GM13976 (cell line): ENCODE results near the gene C2CD5.
A peak's percentile ranks its signal among the peaks of the same experiment; 100 is the strongest.

Source experiments
- DNase-seq: peaks from one replicate; pipeline ENCODE4 v3.0.0; 2012; ENCODE audit warnings: low spot score
- CTCF ChIP-seq: IDR thresholded peaks from 2 replicates; pipeline ENCODE4 v1.5.1; 2012; ENCODE audit warnings: borderline replicate concordance, mild to moderate bottlenecking; ENCODE audit not compliant: insufficient read depth; ENCODE audit errors: extremely low read depth, missing control alignments, control extremely low read depth
- in situ Hi-C: fragments of 300-500 bp; cut with MboI; formaldehyde crosslinking; loops from one replicate; pipeline ENCODE4 v1.12.0; 2022; ENCODE audit warnings: low sequenced_read_pairs, mixed read lengths, inconsistent platforms; ENCODE audit not compliant: unreplicated experiment

C2CD5 gene

GRCh38 chr12:22529281-22530060 lies 14.9 kb downstream of the C2CD5 start:
- no peak for DNase-seq
- in situ Hi-C loops, result no loop called here
- peak; percentile 2 for TF ChIP-seq CTCF

GRCh38 chr12:22527999-22528398 lies 16.3 kb downstream of the C2CD5 start:
- DNase-seq, result no peak
- in situ Hi-C loops, result no loop called here
- TF ChIP-seq CTCF, result no peak

GRCh38 chr12:22526836-22527235 lies 17.5 kb downstream of the C2CD5 start:
- DNase-seq, result no peak
- in situ Hi-C loops, result no loop called here
- no peak for TF ChIP-seq CTCF

GRCh38 chr12:22525426-22525825 lies 18.9 kb downstream of the C2CD5 start:
- in situ Hi-C loops, result no loop called here
- DNase-seq, result no peak
- no peak for TF ChIP-seq CTCF

GRCh38 chr12:22518998-22519397 lies 25.3 kb downstream of the C2CD5 start:
- no peak for DNase-seq
- TF ChIP-seq CTCF, result no peak
- in situ Hi-C loops, result no loop called here

- in situ Hi-C loops, result no loop called here
These were observed 26.2 kb downstream of the C2CD5 start for GRCh38 chr12:22518060-22518719.

More at GRCh38 chr12:22518060-22518719, 26.2 kb downstream of the C2CD5 start:
- no peak for DNase-seq
- no peak for TF ChIP-seq CTCF
